Esophagus squamous epithelium (tissue), 5 donors: Measurements from ENCODE around the gene PHLDB2. TPM values are rescaled to one million over a fixed set of nuclear protein-coding genes. Genes with fewer than 3 reads are reported as not detected.

Experiments used
- DNase-seq: peaks from one replicate; lab custom pipeline; 2025; lab: John Stamatoyannopoulos, UW
- H3K27ac ChIP-seq, 4 donors: fragments of 200-600 bp; sonication (generic); one replicate each; pipeline ENCODE4 v1.5.1; 2016 to 2019; ENCODE audit warnings: mild to moderate bottlenecking in 1 of 4
- H3K27me3 ChIP-seq, 4 donors: fragments of 200-600 bp; sonication (generic); 1 replicate in 3 of 4; 2 replicates in 1 of 4; pipeline versions ENCODE4 v1.5.1 to v1.6.0; 2017 to 2021; ENCODE audit warnings: antibody characterized with exemption in 1 of 4
- H3K36me3 ChIP-seq, 3 donors: fragments of 200-600 bp; sonication (generic); one replicate each; pipeline ENCODE4 v1.5.1; 2016 to 2019
- H3K4me1 ChIP-seq, 3 donors: fragments of 200-600 bp; sonication (generic); one replicate each; pipeline ENCODE4 v1.5.1; 2017 to 2019
- H3K4me3 ChIP-seq, 4 donors: fragments of 200-600 bp; sonication (generic); 1 replicate in 3 of 4; 2 replicates in 1 of 4; pipeline ENCODE4 v1.5.1; 2016 to 2019; ENCODE audit warnings: mild to moderate bottlenecking in 2 of 4, moderate library complexity in 1 of 4
- H3K9me3 ChIP-seq, 3 donors: fragments of 200-600 bp; sonication (generic); one replicate each; pipeline ENCODE4 v1.5.1; 2016 to 2019
- POLR2A ChIP-seq, 4 donors: fragments of 450-650 bp; IDR thresholded peaks; one replicate each; pipeline ENCODE4 v1.6.1; 2017; ENCODE audit warnings: antibody characterized with exemption in 4 of 4, mild to moderate bottlenecking in 4 of 4, moderate library complexity in 3 of 4
- WGBS, 2 donors: methylation state at CpG; one replicate each; pipeline ENCODE4 v1.1.5; 2018; 5-methylcytosine and 5-hydroxymethylcytosine counted together
- intact Hi-C: fragments of 100-400 bp; cut with DNase I; formaldehyde crosslinking; loops from one replicate; pipeline ENCODE4 v1.15.0; 2022
- total RNA-seq, 4 donors: library from RNA; depleted of rRNA; stranded (reverse); fragments of >200 nt; gene quantifications; one replicate each; pipeline ENCODE4 v1.1.0, GENCODE V29; 2016
- TF ChIP-seq, protein P1 (sequence below), 6 experiments: fragments of 450-650 bp in 4 of 6; fragments of 200-600 bp in 2 of 6; sonication (generic) in 2 of 6; IDR thresholded peaks; one replicate each; pipeline ENCODE4 v1.5.1; 2016 to 2019; ENCODE audit warnings: antibody characterized with exemption in 6 of 6, mild to moderate bottlenecking in 4 of 6, moderate library complexity in 4 of 6
- donor health status: DM: yes; HTN: yes; CAD: no.

The PHLDB2 gene
- total RNA-seq, 4 donors from 2014 or later: 5.6 to 37.8 (median 19.2) TPM

DNA sequence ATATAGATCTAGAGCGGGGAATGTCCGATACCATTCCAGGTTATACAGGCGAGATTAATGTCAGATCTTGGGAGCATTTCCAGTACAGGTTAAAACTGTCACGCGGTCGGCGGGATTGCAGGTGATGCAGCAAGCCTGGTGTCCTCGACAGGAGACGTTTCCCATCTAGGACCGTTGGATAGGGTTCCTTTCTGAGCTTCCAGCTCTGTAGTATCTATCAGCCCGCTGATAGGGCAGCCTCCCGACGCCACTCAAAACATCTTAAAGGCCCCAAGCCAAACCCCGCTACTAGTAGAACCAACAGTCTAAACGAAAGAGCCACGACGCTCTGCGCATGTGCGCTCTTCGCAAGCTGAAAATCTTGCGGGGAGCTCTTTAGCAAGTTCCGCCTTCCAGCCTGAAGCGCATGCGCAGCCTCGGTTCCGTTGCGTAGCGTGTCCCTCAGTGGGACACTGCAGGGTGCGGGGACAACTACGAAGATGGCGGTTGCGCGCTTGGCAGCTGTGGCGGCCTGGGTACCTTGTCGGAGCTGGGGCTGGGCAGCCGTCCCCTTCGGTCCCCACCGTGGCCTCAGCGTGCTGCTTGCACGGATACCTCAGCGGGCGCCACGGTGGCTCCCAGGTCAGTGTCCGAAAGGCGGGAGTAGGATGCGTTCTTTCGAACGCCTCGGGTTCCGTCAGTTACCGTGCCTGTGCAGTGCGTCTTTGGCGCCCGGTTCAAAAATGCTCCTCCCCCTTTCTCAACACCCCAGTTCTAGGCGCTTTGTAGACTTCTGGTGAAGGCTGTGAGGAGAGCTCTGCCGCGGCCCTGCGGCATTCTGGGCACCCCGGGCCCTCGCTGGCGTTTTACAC, 119.7 kb downstream of the PHLDB2 start, which contains the start of gene ABHD10:
Gene ABHD10 (plus strand): TSS at position 444 of the 851 bp plus-strand sequence. CDS start 36 bp downstream, at position 480.
- 8 to 11% methylated on average over 16 to 34 of the region's 61 CpGs for WGBS, 2 donors
- intact Hi-C loops: no loop called here
- peaks cover 0 to 11% (median 0%) of the 10 kb centered on the region in 3 donors for H3K36me3 ChIP-seq

DNA sequence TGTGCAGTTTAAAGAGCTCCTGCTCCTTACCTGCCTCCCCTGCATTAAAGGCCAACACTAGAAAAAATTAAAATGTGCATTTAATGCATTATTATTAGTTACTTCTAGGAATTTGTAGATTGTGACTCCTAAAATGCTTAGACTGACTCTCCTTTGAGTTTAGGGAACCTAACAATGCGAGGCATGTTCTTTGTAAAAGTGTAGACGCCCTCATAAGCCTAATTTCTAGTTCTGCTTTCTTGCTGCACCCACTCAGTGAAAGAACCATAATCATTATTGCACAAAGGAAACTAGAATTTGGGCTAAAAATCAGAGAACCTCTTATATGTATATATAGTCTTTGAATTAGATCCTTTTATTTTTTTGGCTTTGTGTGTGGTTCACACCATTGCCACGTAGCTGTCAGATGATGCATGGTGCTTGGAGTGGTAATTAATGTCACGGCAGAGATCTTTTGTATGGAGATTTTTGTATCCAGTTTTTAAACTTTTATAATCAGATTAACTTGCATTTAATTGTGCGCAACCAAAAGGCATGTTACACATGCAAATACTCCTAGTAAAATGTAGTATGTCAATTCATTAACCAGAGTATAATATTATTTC, 120.5 kb downstream of the PHLDB2 start:
- WGBS, 2 donors: 7 to 9% methylated on average over 5 of the region's 5 CpGs

More for the DNA sequence above, 119.7 kb downstream of the PHLDB2 start, which contains the start of gene ABHD10:
- H3K27ac ChIP-seq: peak within 1 kb of the TSS; percentile 81 to 92 (median 87)
- H3K4me3 ChIP-seq: peak within 1 kb of the TSS; percentile 58 to 87 (median 70)
- H3K4me1 ChIP-seq: peaks cover 0 to 43% (median 10%) of the 10 kb centered on the region in 3 donors
- DNase-seq: peak; percentile 67
- H3K27me3 ChIP-seq: no peaks in the 10 kb centered on the region
- no peaks in the 10 kb centered on the region for H3K9me3 ChIP-seq
- TF ChIP-seq, protein P1, sequence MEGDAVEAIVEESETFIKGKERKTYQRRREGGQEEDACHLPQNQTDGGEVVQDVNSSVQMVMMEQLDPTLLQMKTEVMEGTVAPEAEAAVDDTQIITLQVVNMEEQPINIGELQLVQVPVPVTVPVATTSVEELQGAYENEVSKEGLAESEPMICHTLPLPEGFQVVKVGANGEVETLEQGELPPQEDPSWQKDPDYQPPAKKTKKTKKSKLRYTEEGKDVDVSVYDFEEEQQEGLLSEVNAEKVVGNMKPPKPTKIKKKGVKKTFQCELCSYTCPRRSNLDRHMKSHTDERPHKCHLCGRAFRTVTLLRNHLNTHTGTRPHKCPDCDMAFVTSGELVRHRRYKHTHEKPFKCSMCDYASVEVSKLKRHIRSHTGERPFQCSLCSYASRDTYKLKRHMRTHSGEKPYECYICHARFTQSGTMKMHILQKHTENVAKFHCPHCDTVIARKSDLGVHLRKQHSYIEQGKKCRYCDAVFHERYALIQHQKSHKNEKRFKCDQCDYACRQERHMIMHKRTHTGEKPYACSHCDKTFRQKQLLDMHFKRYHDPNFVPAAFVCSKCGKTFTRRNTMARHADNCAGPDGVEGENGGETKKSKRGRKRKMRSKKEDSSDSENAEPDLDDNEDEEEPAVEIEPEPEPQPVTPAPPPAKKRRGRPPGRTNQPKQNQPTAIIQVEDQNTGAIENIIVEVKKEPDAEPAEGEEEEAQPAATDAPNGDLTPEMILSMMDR (IDR thresholded peaks at IDR 0.05): peak in 1 of 6 experiments; percentile 52
- TF ChIP-seq POLR2A (IDR thresholded peaks at IDR 0.05): peak in 3 of 4 donors; percentile 82 to 95 (median 82)

DNA sequence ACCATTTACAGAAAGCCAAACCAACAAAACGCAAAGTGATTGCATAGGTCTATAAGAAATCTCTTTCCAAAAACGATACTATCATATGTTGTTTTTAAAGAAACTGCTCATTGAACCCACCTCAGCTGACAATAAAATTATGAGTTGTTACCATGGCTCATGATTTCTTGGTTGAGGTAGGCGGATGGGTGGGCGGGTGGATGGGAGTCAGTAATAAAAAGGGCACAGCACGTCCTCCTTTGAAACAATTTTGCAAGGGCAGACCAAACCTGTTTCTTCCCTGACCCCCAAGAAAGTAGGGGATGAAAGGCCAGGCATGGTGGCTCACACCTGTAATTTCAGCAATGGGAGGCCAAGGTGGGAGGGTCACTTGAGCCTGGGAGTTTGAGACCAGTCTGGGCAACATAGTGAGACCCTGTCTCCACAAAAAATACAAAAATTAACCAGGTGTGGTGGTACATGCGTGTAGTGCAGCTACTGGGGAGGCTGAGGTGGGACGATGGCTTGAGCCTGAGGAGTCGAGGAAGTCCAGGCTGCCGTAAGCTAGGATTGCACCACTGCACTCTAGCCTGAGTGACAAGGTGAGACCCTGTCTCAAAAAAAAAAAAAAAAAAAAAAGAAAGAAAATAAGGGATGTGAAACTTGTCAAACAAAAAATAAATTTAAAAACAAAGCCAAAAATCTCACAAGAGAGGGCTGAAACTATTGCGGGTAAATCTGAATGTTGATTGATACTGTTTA, 121.8 kb downstream of the PHLDB2 start:
- DNase-seq: no peak
- H3K27ac ChIP-seq: no peak overlapping the region
- TF ChIP-seq, protein P1 (IDR thresholded peaks at IDR 0.05): no peak
- no peak for TF ChIP-seq POLR2A (IDR thresholded peaks at IDR 0.05)
- H3K27me3 ChIP-seq: no peaks in the 10 kb centered on the region
- intact Hi-C loops: no loop called here
- no peaks in the 10 kb centered on the region for H3K9me3 ChIP-seq
- peaks cover 0 to 43% (median 10%) of the 10 kb centered on the region in 3 donors for H3K4me1 ChIP-seq
- no peaks in the 10 kb centered on the region for H3K36me3 ChIP-seq
- H3K4me3 ChIP-seq: no peak overlapping the region
- 91% methylated on average over 10 of the region's 10 CpGs for WGBS, 2 donors

More for the DNA sequence above, 120.5 kb downstream of the PHLDB2 start:
- TF ChIP-seq, protein P1 (IDR thresholded peaks at IDR 0.05): no peak
- TF ChIP-seq POLR2A (IDR thresholded peaks at IDR 0.05): no peak
- Histone ChIP-seq H3K4me3 (peak overlapping the region; percentile 58 to 87 (median 70)), H3K36me3 (peaks cover 0 to 4% (median 0%) of the 10 kb centered on the region in 3 donors), H3K27ac (peak overlapping the region; percentile 81 to 92 (median 87)), H3K4me1 (peaks cover 0 to 43% (median 10%) of the 10 kb centered on the region in 3 donors), H3K9me3 (no peaks in the 10 kb centered on the region), H3K27me3 (no peaks in the 10 kb centered on the region)
- intact Hi-C loops: no loop called here
- no peak for DNase-seq

DNA sequence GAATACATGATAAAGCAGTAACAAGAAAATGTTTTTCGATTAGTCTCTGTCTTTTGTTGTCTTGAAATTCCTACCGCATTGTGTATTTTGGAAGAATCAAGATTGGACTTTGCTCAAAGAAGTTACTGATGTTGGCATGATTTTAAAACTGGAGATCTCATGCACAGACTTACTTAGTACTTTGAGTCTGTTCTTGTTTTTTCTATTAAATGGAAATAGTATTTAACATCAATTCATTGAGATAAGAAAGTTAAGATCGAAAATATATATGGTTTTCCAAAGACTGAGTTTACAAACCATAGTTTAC, 122.3 kb downstream of the PHLDB2 start:
- peaks cover 0 to 2% (median 0%) of the 10 kb centered on the region in 3 donors for H3K36me3 ChIP-seq
- intact Hi-C loops: no loop called here
- H3K27ac ChIP-seq: no peak overlapping the region
- H3K4me1 ChIP-seq: peaks cover 0 to 43% (median 10%) of the 10 kb centered on the region in 3 donors
- no peak for TF ChIP-seq POLR2A (IDR thresholded peaks at IDR 0.05)
- TF ChIP-seq, protein P1 (IDR thresholded peaks at IDR 0.05): no peak
- no peaks in the 10 kb centered on the region for H3K9me3 ChIP-seq
- no peak overlapping the region for H3K4me3 ChIP-seq
- 48 to 58% methylated on average over 3 of the region's 3 CpGs for WGBS, 2 donors
- DNase-seq: no peak
- H3K27me3 ChIP-seq: no peaks in the 10 kb centered on the region
